Posterior vena cava (tissue), 2 donors: ENCODE data around the gene FMN2. TPM values are rescaled to one million over a fixed set of nuclear protein-coding genes. Genes with fewer than 3 reads are reported as not detected.

ENCODE experiments used
- DNase-seq: peaks from one replicate; pipeline ENCODE4 v3.0.0-alpha.2; 2020; ENCODE audit warnings: low spot score
- intact Hi-C, 2 donors: fragments of 100-400 bp; cut with DNase I; formaldehyde crosslinking; loops; one replicate each; pipeline versions ENCODE4 v1.14.1 to v1.14.2; 2022 to 2023
- total RNA-seq, 2 donors: library from RNA; stranded (reverse); fragmentation: NEBNext Ultra II Directional; extraction: Animal tissue kit (Norgen Biotek cat#: 25700); gene quantifications; one replicate each; pipeline ENCODE4 v1.2.1, GENCODE V29; 2021
- donor health status: DM: yes; HTN: yes; CAD: no.
- donor health status: DM: yes; HTN: yes; CAD: no.

FMN2 gene
- total RNA-seq, 2 donors from 2014 or later: 1.4 to 2.1 TPM

DNA sequence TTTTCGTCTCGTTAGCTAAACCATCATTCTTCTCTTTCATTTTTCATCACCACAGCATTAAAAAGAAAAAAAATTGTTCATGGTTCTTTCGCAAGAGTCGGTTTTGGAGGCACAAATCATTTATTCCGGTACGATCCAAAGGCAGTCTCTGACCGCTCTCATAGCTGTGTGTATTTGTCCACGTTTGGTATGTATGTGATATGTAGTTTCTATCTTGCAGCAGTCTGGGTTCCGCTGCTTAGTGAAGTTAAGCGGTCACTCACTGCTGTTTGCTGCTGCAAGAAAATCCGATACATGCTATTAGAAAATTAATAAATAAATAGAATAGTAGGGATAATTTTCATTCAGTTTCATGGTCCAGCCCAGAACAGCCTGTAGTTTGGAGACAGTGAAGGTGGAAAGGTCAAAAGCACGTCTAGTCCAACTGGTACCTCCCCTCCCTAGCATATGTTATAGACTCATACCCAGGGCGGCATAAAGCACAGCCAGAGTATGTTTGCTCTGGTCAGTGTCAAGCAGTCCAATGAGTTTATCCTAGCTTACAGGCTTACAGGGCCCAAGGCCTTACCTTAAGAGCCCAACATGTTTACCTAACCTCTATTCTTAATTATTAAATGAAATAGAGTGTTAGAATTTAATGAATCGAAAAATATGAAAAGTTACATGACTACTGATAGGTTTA, 2.5 kb downstream of the FMN2 start:
- intact Hi-C loops: no loop called here

DNA sequence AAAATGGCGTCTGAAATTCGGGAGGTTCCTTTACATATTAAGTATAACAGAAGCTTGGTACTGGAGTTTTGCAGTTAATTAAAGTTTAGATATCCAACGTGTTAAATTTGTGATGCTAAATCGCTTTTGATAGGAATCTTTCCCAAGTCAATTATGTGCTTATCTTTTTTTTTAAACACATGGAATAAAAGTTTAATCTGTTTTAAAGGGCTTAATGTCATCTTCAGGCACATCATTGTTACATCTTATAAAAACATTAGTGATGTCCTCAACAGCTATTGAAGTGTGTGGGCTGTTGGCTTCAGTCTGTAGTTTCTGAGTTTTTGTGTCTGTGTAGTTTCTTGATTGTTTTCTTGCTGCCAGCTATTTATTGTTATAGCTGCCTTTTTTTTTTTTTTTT, 5.3 kb downstream of the FMN2 start:
- no peak for DNase-seq
- intact Hi-C loops: no loop called here

More for the DNA sequence above, 2.5 kb downstream of the FMN2 start:
- DNase-seq: no peak

GRCh38 chr1:240098534-240098933, 6.9 kb downstream of the FMN2 start:
- no peak for DNase-seq
- intact Hi-C loops: no loop called here

DNA sequence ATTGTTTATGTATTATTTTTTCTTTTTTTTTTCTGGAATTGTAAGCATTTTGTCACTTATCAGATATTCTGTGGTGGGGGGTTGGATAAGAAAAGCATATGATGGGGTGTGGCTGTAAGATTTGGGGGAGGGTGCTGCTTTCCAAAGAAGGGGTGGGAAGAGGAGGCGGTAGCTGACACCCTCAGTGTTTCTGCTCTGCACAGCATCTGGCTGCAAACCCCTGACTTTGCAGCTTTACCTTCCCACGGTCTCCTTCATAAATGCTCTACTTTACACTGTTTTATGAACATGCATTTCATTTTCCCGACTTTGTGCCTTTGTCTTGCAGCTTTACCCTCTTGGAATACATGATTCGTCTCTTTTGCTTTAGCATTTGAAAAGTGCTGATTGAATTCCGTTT, 7.6 kb downstream of the FMN2 start:
- intact Hi-C loops: no loop called here
- no peak for DNase-seq

DNA sequence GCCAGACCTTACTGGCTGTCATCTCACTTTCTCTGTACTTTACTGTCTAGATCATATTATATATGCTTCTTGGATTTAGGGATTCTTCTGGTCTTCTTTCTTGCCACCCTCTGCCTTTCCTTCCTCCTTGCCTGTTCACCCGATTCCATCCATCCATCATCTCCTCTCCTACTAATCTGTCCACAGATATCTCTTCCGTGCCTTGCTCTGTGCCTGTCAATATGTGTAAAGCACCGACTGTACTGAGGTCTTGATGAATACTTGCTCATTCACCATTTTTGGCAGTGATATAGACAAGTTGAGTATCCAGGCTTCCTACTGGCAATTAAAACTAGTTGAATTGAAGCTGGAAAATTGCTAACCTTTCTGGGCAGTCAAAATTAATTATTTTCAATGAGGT, 8.1 kb downstream of the FMN2 start:
- intact Hi-C loops: no loop called here
- no peak for DNase-seq

- intact Hi-C loops: no loop called here
- no peak for DNase-seq
These were observed 8.8 kb downstream of the FMN2 start for GRCh38 chr1:240100371-240100934.

DNA sequence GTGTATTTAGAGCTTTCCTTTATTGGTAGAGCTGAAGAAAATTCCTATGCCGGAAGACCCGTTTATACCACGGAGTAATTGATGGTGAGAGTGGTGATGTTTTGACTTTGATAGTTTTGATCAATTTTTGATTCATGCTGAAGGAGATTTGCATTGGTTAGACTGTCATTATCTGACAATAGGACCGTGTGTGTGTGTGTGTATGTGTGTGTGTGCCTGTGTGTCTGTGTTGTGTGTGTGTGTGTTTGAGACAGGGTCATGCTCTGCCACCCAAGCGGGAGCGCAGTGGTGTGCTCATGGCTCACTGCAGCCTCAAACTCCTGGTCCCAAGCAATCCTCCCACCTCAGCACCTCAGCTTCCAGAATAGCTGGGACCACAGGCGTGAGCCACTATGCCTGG, 9.6 kb downstream of the FMN2 start:
- intact Hi-C loops: no loop called here
- no peak for DNase-seq

GRCh38 chr1:240101737-240102136, 10.1 kb downstream of the FMN2 start:
- DNase-seq: no peak
- intact Hi-C loops: no loop called here

GRCh38 chr1:240104672-240105071, 13.0 kb downstream of the FMN2 start:
- intact Hi-C loops: no loop called here

DNA sequence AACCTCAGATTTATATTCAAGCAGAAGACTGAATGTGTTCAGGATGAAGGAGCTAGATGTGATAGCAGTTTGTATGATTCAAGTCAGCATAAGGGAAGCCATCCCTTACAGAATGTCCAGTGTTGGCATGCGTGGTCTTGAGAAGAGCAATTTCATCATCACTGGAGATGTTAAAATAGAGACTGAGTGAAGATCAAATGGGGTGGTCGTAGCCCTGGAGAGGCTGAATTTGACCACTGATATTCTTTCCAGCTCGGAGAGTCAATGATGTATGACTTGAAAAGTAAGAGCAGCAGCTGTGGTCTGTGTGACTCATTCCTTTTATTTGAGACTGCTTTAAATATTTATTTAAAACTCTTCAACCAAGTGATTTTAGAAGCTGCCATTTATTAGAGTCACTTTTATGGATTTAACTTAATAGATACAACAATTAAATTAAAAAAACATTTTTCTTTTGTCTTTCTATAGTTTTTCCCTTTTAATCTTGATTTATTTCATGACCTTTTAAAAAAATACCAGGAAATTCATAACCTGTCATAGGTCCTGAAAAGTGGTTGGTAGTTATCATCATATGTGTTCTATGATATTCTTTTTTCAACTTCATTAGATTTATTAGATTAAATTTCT, 15.5 kb downstream of the FMN2 start:
- intact Hi-C loops: no loop called here
- DNase-seq: no peak

More at GRCh38 chr1:240104672-240105071, 13.0 kb downstream of the FMN2 start:
- no peak for DNase-seq

DNA sequence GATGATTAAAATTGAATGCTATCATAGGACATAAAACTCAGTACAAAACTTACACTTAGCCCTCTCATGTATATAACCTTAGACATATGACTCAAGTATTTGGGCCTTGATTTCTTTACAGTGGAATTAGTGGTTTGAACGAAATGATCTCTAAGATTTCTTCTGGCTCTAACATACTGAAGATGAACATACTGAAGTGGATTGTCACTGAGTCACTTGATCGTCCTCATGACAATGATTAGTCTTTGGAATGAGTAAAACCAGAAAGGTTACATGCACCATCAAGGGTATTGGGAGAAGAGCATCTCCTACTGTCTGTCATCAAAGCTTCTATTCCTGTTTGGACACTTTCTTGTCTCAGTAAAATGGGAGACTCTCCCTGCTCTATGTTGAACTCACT, 17.4 kb downstream of the FMN2 start:
- intact Hi-C loops: no loop called here
- DNase-seq: no peak

- DNase-seq: no peak
- intact Hi-C loops: no loop called here
These were observed 18.4 kb downstream of the FMN2 start for GRCh38 chr1:240109920-240110636.

DNA sequence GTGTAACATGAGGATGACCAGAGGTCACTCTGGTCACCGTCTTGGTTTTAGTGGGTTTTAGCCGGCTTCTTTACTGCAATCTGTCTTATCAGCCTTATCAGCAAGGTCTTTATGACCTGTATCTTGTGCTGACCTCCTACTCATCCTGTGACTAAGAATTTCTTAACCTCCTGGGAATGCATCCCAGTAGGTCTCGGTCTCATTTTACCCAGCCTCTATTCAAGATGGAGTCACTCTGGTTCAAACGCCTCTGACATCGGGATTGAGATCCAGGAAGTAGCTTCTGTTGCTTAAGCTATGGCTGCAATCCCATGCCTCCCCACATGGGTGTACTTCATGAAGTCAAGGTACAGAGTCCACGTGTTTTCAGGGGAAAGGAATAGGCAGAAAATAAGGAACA, 19.9 kb downstream of the FMN2 start:
- intact Hi-C loops: no loop called here

DNA sequence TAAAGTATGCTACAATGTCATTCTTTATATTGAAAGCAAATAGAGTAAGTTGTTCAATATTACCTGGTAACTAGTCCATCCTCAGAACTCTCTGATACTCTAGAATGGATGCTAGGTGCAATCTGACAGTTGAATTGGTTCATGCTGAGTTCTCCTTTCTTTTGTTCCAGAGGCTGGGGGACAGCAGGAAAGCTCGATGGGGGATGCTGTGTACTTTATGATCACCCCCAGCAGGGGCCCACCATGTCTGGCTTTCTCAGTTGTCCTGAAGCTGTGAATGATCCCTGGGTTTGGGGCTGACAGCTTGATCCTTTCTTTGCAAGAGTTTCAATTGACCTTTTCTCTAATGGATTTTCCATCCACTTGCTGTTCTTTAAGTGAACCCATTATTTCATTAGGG, 22.5 kb downstream of the FMN2 start:
- intact Hi-C loops: no loop called here
- DNase-seq: no peak

More for the DNA sequence above, 19.9 kb downstream of the FMN2 start:
- no peak for DNase-seq

GRCh38 chr1:240115831-240116230, 24.1 kb downstream of the FMN2 start:
- intact Hi-C loops: no loop called here
- DNase-seq: no peak

DNA sequence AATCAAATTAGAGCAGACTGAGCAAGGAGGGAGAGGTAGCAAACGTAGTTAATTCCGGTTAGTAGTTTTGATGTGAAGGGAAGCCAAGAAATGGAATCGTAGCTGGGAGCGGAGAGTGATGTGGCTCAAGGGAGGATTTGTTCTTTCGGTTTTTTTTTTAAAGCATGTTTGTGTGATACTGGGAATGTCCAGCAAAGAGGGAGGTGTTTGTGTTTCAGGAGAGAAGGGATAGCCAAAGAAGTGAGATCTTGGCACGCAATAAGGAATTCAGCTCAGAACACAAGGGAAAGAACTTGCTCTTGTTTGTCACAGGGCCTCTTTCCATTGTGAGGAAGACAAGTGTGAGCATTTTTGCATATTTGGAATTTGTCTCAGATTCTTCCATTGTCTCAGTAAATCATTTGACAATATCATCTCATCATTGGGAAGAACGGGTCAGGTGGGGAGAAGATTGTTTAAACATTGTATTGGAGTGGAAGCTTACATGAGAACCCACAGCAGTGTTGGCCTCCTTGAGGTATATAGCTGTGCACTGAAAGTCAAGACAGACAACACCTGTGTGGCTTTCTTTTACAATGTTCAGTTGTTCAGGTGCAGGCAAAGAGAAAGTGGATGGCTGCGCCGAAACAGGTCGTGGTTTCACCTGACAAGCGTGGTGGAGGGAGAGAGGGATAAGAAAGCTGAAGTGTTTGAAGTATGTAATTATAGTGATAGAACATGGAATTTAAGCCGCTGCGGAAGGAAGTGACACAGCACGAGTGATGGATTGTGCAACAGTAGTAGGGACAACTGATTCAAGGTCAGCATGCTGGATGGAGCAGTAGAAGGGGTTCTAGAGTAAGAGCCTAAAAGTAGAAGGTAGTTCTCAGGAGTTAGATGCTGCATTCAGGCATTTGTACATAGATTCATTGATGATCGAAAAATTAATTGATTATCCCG, 25.4 kb downstream of the FMN2 start:
- intact Hi-C loops: no loop called here
- no peak for DNase-seq

DNA sequence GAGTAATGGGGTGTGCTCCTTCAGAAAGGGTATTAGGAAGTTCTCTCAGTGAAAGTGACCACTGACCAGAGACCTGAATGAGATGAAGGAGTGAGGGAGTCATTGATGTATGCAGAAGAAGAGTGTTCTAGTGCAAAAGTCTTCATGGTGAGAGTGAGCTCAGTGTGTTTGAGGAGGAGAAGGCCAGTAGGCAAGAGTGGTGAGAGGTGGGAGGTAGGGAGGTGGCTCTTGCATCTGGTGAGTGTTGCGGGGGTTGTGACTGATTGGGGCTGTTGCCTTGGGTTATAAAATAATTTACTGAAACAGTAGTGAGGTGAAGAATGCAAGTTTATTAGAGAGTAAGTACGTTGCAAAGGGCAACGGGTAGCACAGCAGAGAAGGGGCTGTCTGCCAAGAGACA, 26.2 kb downstream of the FMN2 start:
- intact Hi-C loops: no loop called here
- DNase-seq: no peak

GRCh38 chr1:240122639-240123613, 31.2 kb downstream of the FMN2 start:
- intact Hi-C loops: no loop called here
- no peak for DNase-seq
